Fibroblast of pulmonary artery (primary cell): ENCODE results near the gene IQGAP2.

ENCODE experiments used
- DNase-seq: peaks from one replicate; pipeline ENCODE4 v3.0.0-alpha.2; 2010; ENCODE audit warnings: low read depth
- H3K4me3 ChIP-seq: replicated peaks from 2 replicates; pipeline ENCODE4 v1.5.1; 2011; ENCODE audit warnings: low read depth, mild to moderate bottlenecking, control low read depth, low read length, moderate library complexity
- CTCF ChIP-seq: IDR thresholded peaks from 2 replicates; pipeline ENCODE4 v1.5.1; 2011; ENCODE audit warnings: mild to moderate bottlenecking, control low read depth, low read length, inconsistent platforms; ENCODE audit errors: missing control alignments

Gene IQGAP2

GRCh38 chr5:76691467-76692273 is 288.6 kb downstream of the IQGAP2 start:
- H3K4me3 ChIP-seq, result no peak overlapping the region
- peak; percentile 57 for DNase-seq
- TF ChIP-seq CTCF, result no peak

- no peak overlapping the region for H3K4me3 ChIP-seq
- TF ChIP-seq CTCF, result no peak
- DNase-seq, result no peak
Measured at GRCh38 chr5:76692274-76692540, 289.1 kb downstream of the IQGAP2 start.

- TF ChIP-seq CTCF, result no peak
- DNase-seq, result no peak
- H3K4me3 ChIP-seq, result no peak overlapping the region
Measured at GRCh38 chr5:76692651-76693050, 289.6 kb downstream of the IQGAP2 start.

GRCh38 chr5:76693141-76693540 is 290.1 kb downstream of the IQGAP2 start:
- no peak for DNase-seq
- TF ChIP-seq CTCF, result no peak

GRCh38 chr5:76694317-76694716 is 291.2 kb downstream of the IQGAP2 start:
- DNase-seq, result no peak
- no peak for TF ChIP-seq CTCF
- no peak overlapping the region for H3K4me3 ChIP-seq

More at GRCh38 chr5:76693141-76693540, 290.1 kb downstream of the IQGAP2 start:
- H3K4me3 ChIP-seq, result no peak overlapping the region

- no peak overlapping the region for H3K4me3 ChIP-seq
- DNase-seq, result no peak
- TF ChIP-seq CTCF, result no peak
Measured at GRCh38 chr5:76695346-76695745, 292.3 kb downstream of the IQGAP2 start.

GRCh38 chr5:76696251-76696650 is 293.2 kb downstream of the IQGAP2 start:
- TF ChIP-seq CTCF, result no peak
- peak; percentile 38 for DNase-seq
- H3K4me3 ChIP-seq, result no peak overlapping the region
